Natural killer cell (primary cell): Measurements from ENCODE around the gene TPX2. TPM values are rescaled to one million over a fixed set of nuclear protein-coding genes. Genes with fewer than 3 reads are reported as not detected.

ENCODE experiments used
- ATAC-seq, 3 donors: fragments of 150-1000 bp in 2 of 3; fragments of 200-7000 bp in 1 of 3; cut with Tn5 transposase; 1 replicate in 1 of 3; 2 replicates in 2 of 3; pipeline ENCODE4 v1.10.0; 2021; ENCODE audit warnings: mild to moderate bottlenecking in 2 of 3, moderate library complexity in 2 of 3
- DNase-seq, 2 donors: peaks; one replicate each; pipeline versions ENCODE4 v3.0.0 to v3.0.0-alpha.2; 2013 to 2021; ENCODE audit warnings: mixed read lengths in 1 of 2
- H3K27ac ChIP-seq: one replicate; pipeline ENCODE4 v1.5.1; 2013; ENCODE audit warnings: mild to moderate bottlenecking, low read length
- H3K27me3 ChIP-seq: one replicate; pipeline ENCODE4 v1.6.1; 2013; ENCODE audit warnings: low read length; ENCODE audit not compliant: control insufficient read depth, insufficient read depth
- H3K36me3 ChIP-seq: one replicate; pipeline ENCODE4 v1.6.1; 2013; ENCODE audit warnings: low read length; ENCODE audit not compliant: control insufficient read depth, insufficient read depth
- H3K4me1 ChIP-seq: one replicate; pipeline ENCODE4 v1.6.1; 2013; ENCODE audit warnings: low read length; ENCODE audit not compliant: control insufficient read depth, insufficient read depth
- H3K4me3 ChIP-seq: one replicate; pipeline ENCODE4 v1.5.1; 2013; ENCODE audit warnings: low read length
- H3K9me3 ChIP-seq: one replicate; pipeline ENCODE4 v1.6.1; 2013; ENCODE audit warnings: low read length; ENCODE audit not compliant: control insufficient read depth, insufficient read depth
- H3K27ac Mint-ChIP-seq, 2 donors: one replicate each; pipeline ENCODE4 v1.8.0; 2022; ENCODE audit warnings: mild to moderate bottlenecking in 2 of 2, mixed read lengths in 2 of 2, moderate library complexity in 1 of 2
- H3K27me3 Mint-ChIP-seq, 2 donors: one replicate each; pipeline ENCODE4 v1.8.0; 2022; ENCODE audit warnings: low read depth in 2 of 2, mixed read lengths in 2 of 2
- H3K36me3 Mint-ChIP-seq: one replicate; pipeline ENCODE4 v1.8.0; 2022; ENCODE audit warnings: mixed read lengths
- H3K4me1 Mint-ChIP-seq, 2 donors: one replicate each; pipeline ENCODE4 v1.8.0; 2022; ENCODE audit warnings: mixed read lengths in 2 of 2
- H3K4me3 Mint-ChIP-seq: one replicate; pipeline ENCODE4 v1.8.0; 2022; ENCODE audit warnings: mild to moderate bottlenecking, moderate library complexity, mixed read lengths
- H3K9me3 Mint-ChIP-seq, 2 donors: one replicate each; pipeline ENCODE4 v1.8.0; 2022; ENCODE audit warnings: mixed read lengths in 2 of 2
- WGBS: methylation state at CpG from one replicate; pipeline ENCODE4 v1.1.7; 2013; ENCODE audit warnings: missing lambda C conversion rate; ENCODE audit not compliant: insufficient coverage; 5-methylcytosine and 5-hydroxymethylcytosine counted together
- intact Hi-C: fragments of 100-400 bp; cut with micrococcal nuclease; formaldehyde crosslinking; loops from one replicate; pipeline ENCODE4 v1.14.2; 2022
- total RNA-seq, 4 donors: library from RNA; stranded (reverse); fragments of 120-200 nt in 1 of 4; gene quantifications; one replicate each; pipeline versions ENCODE4 v1.2.3 to v1.2.4, GENCODE V29; 2013 to 2022
- TF ChIP-seq, protein P1 (sequence below): fragments of 200-600 bp; IDR thresholded peaks from one replicate; pipeline ENCODE4 v1.8.0; 2022; ENCODE audit warnings: antibody characterized with exemption

Gene TPX2, protein sequence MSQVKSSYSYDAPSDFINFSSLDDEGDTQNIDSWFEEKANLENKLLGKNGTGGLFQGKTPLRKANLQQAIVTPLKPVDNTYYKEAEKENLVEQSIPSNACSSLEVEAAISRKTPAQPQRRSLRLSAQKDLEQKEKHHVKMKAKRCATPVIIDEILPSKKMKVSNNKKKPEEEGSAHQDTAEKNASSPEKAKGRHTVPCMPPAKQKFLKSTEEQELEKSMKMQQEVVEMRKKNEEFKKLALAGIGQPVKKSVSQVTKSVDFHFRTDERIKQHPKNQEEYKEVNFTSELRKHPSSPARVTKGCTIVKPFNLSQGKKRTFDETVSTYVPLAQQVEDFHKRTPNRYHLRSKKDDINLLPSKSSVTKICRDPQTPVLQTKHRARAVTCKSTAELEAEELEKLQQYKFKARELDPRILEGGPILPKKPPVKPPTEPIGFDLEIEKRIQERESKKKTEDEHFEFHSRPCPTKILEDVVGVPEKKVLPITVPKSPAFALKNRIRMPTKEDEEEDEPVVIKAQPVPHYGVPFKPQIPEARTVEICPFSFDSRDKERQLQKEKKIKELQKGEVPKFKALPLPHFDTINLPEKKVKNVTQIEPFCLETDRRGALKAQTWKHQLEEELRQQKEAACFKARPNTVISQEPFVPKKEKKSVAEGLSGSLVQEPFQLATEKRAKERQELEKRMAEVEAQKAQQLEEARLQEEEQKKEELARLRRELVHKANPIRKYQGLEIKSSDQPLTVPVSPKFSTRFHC
- 1 to 10 TPM; 2.2 to 4.2 (median 2.2) TPM for total RNA-seq
- 2.3 TPM for total RNA-seq (2013)

DNA sequence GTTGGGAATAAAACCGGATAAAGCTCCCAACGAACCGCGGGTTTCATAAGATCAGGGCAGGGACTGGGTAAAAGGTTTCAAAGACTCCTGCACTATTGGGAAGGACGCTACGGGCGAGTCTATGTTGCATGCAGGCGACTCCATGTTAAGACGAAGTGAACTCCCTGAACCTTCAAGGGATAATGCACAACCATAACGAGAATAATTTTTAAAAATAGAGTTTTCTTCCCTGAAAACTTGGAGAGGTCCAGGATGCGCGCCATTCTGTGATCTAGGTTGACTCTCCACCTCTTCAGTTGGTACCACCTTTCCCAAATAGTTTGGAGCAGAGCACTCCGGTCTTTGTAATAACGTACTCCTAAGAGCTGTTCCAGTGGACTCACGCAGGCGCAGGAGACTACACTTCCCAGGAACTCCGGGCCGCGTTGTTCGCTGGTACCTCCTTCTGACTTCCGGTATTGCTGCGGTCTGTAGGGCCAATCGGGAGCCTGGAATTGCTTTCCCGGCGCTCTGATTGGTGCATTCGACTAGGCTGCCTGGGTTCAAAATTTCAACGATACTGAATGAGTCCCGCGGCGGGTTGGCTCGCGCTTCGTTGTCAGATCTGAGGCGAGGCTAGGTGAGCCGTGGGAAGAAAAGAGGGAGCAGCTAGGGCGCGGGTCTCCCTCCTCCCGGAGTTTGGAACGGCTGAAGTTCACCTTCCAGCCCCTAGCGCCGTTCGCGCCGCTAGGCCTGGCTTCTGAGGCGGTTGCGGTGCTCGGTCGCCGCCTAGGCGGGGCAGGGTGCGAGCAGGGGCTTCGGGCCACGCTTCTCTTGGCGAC, at the start of gene TPX2:
TSS of gene TPX2 (plus strand) at position 562 of the 821 bp plus-strand sequence. CDS start 18,187 bp downstream, outside the sequence.
- under 1% methylated on average over 54 of the region's 54 CpGs for WGBS
- H3K4me3 Mint-ChIP-seq, result no peak within 1 kb of the TSS
- Histone ChIP-seq H3K27me3 (no peaks in the 10 kb centered on the region), H3K36me3 (no peaks in the 10 kb centered on the region), H3K27ac (no peak within 1 kb of the TSS), H3K4me3 (peak within 1 kb of the TSS; percentile 81), H3K9me3 (no peaks in the 10 kb centered on the region), H3K4me1 (peaks cover 13% of the 10 kb centered on the region)
- no peaks in the 10 kb centered on the region for H3K27me3 Mint-ChIP-seq
- TF ChIP-seq, protein P1, sequence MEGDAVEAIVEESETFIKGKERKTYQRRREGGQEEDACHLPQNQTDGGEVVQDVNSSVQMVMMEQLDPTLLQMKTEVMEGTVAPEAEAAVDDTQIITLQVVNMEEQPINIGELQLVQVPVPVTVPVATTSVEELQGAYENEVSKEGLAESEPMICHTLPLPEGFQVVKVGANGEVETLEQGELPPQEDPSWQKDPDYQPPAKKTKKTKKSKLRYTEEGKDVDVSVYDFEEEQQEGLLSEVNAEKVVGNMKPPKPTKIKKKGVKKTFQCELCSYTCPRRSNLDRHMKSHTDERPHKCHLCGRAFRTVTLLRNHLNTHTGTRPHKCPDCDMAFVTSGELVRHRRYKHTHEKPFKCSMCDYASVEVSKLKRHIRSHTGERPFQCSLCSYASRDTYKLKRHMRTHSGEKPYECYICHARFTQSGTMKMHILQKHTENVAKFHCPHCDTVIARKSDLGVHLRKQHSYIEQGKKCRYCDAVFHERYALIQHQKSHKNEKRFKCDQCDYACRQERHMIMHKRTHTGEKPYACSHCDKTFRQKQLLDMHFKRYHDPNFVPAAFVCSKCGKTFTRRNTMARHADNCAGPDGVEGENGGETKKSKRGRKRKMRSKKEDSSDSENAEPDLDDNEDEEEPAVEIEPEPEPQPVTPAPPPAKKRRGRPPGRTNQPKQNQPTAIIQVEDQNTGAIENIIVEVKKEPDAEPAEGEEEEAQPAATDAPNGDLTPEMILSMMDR, result no peak
- intact Hi-C loops, result no loop called here
- no peaks in the 10 kb centered on the region for H3K9me3 Mint-ChIP-seq
- ATAC-seq (peak; percentile 68 to 87 (median 86)), DNase-seq (peak; percentile 44 to 91)
- H3K4me1 Mint-ChIP-seq, result no peaks in the 10 kb centered on the region
- H3K27ac Mint-ChIP-seq, result no peak within 1 kb of the TSS
- H3K36me3 Mint-ChIP-seq, result no peaks in the 10 kb centered on the region

DNA sequence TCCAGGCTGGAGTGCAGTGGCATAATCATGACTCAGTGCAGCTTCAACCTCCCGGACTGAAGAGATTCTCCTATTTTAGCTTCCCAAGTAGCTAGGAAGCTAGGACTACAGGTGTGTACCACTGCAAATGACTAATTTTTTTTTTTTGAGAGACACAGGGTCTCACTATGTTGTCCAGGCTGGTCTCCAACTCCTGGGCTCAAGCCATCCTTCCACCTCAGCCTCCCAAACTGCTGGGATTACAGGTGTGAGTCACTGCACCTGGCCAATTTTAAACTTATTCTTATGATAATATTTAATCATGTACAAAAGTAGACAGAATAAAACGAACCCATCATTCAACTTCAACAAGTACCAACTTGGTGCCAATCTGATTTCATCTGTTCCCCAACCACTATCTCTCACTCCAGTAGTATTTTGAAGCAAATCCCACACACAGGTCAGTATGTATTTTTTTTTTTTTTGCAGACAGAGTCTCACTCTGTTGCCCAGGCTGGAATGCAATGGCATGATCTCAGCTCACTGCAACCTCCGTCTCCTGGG, 48.9 kb upstream of the TPX2 start:
- H3K27ac Mint-ChIP-seq, result peak overlapping the region; percentile 84 to 89
- H3K27ac ChIP-seq, result no peak overlapping the region
- peaks cover 73% of the 10 kb centered on the region for H3K4me1 ChIP-seq
- H3K4me3 Mint-ChIP-seq, result peak overlapping the region; percentile 76
- H3K27me3 Mint-ChIP-seq, result no peaks in the 10 kb centered on the region
- TF ChIP-seq, protein P1, result no peak
- ATAC-seq (no peak), DNase-seq (no peak)
- intact Hi-C loops, result no loop called here
- 93% methylated on average over 3 of the region's 3 CpGs for WGBS
- H3K27me3 ChIP-seq, result no peaks in the 10 kb centered on the region
- peaks cover 66 to 80% of the 10 kb centered on the region in 2 donors for H3K4me1 Mint-ChIP-seq
- H3K36me3 Mint-ChIP-seq, result no peaks in the 10 kb centered on the region
- no peaks in the 10 kb centered on the region for H3K9me3 ChIP-seq
- H3K4me3 ChIP-seq, result no peak overlapping the region
- H3K36me3 ChIP-seq, result peaks cover 17% of the 10 kb centered on the region
- no peaks in the 10 kb centered on the region for H3K9me3 Mint-ChIP-seq

DNA sequence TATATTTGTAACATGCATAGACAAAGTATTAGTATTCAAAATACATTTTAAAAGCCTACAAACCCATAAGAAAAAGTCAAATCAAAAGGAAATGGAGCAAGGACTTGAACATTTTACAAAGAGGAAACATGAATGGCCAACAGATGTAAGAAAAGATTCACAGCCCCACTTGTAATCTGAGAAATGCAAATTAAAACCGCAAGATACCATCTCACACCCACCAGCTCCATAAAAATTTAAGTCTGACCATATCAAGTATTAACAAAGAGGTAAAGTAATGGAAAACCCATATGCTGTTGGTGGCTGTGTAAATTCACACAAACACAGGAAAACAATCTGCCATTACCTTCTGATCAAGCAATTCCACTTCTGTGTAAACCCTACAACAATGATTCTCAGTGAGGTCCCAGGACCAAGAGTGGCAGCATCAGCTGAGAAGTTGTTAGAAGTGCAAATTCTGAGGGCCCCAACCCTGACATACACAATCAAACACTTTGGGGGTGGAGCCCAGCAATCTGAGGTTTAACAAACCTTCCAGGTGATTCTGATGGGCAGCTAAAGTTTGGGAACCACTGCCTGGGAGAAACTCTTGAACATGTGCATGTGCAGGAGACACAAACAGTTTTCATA, 47.3 kb upstream of the TPX2 start:
- Histone ChIP-seq H3K27ac (peak overlapping the region; percentile 26), H3K9me3 (no peaks in the 10 kb centered on the region), H3K4me3 (no peak overlapping the region), H3K36me3 (peaks cover 14% of the 10 kb centered on the region), H3K27me3 (no peaks in the 10 kb centered on the region), H3K4me1 (peaks cover 65% of the 10 kb centered on the region)
- WGBS, result no CpG with 5 or more reads among the region's 1 CpG
- no peaks in the 10 kb centered on the region for H3K27me3 Mint-ChIP-seq
- H3K4me1 Mint-ChIP-seq, result peaks cover 64 to 79% of the 10 kb centered on the region in 2 donors
- peak overlapping the region; percentile 64 for H3K4me3 Mint-ChIP-seq
- intact Hi-C loops, result loop anchor here (2.0 kb wide), 1 partner anchor 17 kb away; no protein-coding TSS in a partner anchor
- DNase-seq (no peak), ATAC-seq (peak; percentile 50 to 59 (median 56))
- no peaks in the 10 kb centered on the region for H3K9me3 Mint-ChIP-seq
- H3K36me3 Mint-ChIP-seq, result no peaks in the 10 kb centered on the region
- TF ChIP-seq, protein P1, result no peak
- peak overlapping the region; percentile 79 to 89 for H3K27ac Mint-ChIP-seq
